Heart right ventricle (tissue), 16 donors: ENCODE data around the gene NOD1. TPM values are rescaled to one million over a fixed set of nuclear protein-coding genes. Genes with fewer than 3 reads are reported as not detected.

Experiments
- ATAC-seq, 8 donors: fragments of 200-7000 bp; cut with Tn5 transposase; one replicate each; pipeline ENCODE4 v1.9.1; 2020; ENCODE audit warnings: mild to moderate bottlenecking in 8 of 8, moderate library complexity in 8 of 8, moderate number of reproducible peaks in 1 of 8
- DNase-seq, 2 donors: peaks; one replicate each; pipeline ENCODE4 v3.0.0-alpha.2; 2020
- H3K27ac ChIP-seq, 10 donors: fragments of 200-600 bp; sonication (generic) in 2 of 10; one replicate each; pipeline versions ENCODE4 v1.5.0 to v1.8.0; 2020 to 2022; ENCODE audit warnings: mild to moderate bottlenecking in 3 of 10
- H3K27me3 ChIP-seq, 7 donors: fragments of 200-600 bp; one replicate each; pipeline ENCODE4 v1.8.0; 2021 to 2022; ENCODE audit warnings: mild to moderate bottlenecking in 2 of 7
- H3K36me3 ChIP-seq, 9 donors: fragments of 200-600 bp; sonication (generic) in 1 of 9; one replicate each; pipeline versions ENCODE4 v1.5.0 to v1.8.0; 2020 to 2022; ENCODE audit warnings: mild to moderate bottlenecking in 2 of 9
- H3K4me1 ChIP-seq, 9 donors: fragments of 200-600 bp; sonication (generic) in 1 of 9; one replicate each; pipeline versions ENCODE4 v1.5.0 to v1.8.0; 2020 to 2022; ENCODE audit warnings: mild to moderate bottlenecking in 4 of 9
- H3K4me3 ChIP-seq, 10 donors: fragments of 200-600 bp; sonication (generic) in 2 of 10; one replicate each; pipeline versions ENCODE4 v1.5.0 to v1.8.0; 2020 to 2022; ENCODE audit warnings: mild to moderate bottlenecking in 7 of 10, moderate library complexity in 2 of 10
- H3K9me3 ChIP-seq, 11 donors: fragments of 200-600 bp in 10 of 11; sonication (generic) in 2 of 11; one replicate each; pipeline versions ENCODE4 v1.5.0 to v1.8.0; 2013 to 2022; ENCODE audit warnings: mild to moderate bottlenecking in 2 of 11, control low read depth in 1 of 11, moderate library complexity in 1 of 11
- WGBS, 2 donors: extraction: QIAGEN DNeasy Blood & Tissue Kit; methylation state at CpG; one replicate each; pipeline ENCODE4 v1.1.7; 2013; ENCODE audit warnings: inconsistent platforms in 1 of 2; 5-methylcytosine and 5-hydroxymethylcytosine counted together
- intact Hi-C, 10 donors: fragments of 100-400 bp; cut with DNase I; formaldehyde crosslinking; loops; one replicate each; pipeline versions ENCODE4 v1.11.1 to v1.14.2; 2022
- polyA plus RNA-seq, 2 donors: library from polyadenylated mRNA; stranded (reverse); fragments of 200-250 nt; gene quantifications; one replicate each; pipeline ENCODE4 v1.2.3, GENCODE V29; 2013
- total RNA-seq, 10 donors: library from RNA; stranded (reverse); fragmentation: NEBNext Ultra II Directional in 3 of 10; extraction: Animal tissue kit (Norgen Biotek cat#: 25700) in 3 of 10; gene quantifications; one replicate each; pipeline versions ENCODE4 v1.2.1 to v1.2.4, GENCODE V29; 2021 to 2023
- TF ChIP-seq, protein P1 (sequence below), 9 donors: fragments of 200-600 bp; sonication (generic) in 2 of 9; IDR thresholded peaks; one replicate each; pipeline versions ENCODE4 v1.5.0 to v1.8.0; 2021 to 2022; ENCODE audit warnings: antibody characterized with exemption in 9 of 9, mild to moderate bottlenecking in 5 of 9, moderate library complexity in 1 of 9
- donor health status: Arrhythmogenic right ventricular cardiomyopathy.
- donor health status: ischemic (EF 13 %, LVEDD 7.1; RV severe dilation, severe dysfunction).
- donor health status: healthy with polysubstance abuse.
- donor health status: DM: no; HTN: yes; CAD: no.
- donor health status: DM: no; HTN: no; CAD: no.
- donor health status: ischemic (EF 25% LVEDD 6.9; RV normal size, moderate dysfunction).
- donor health status: ischemic (EF 25% LVEDD 5.7; RV mildly dilated, moderate dysfunction).
- donor health status: healthy.
- donor health status: DM: yes; HTN: yes; CAD: no.
- donor health status: Ischemic cardiomyopathy.
- donor health status: ischemic (EF 35%, LVEDD 5.7; RV mildly dilated, moderate dysfunction).
- donor health status: nonischemic (EF 11% LVEDD 7.7; RV severe dilation, severe dysfunction).
- donor health status: DM: yes; HTN: yes; CAD: no.
- donor health status: PGD.
- donor health status: ischemic (EF 29% LVEDD 5.4; RV normal size, mild dysfunction).
- donor health status: nonischemic (EF 23%, LVEDD 6.1; RV moderate dilation, normal function).

NOD1 gene
- total and polyA plus RNA-seq, 12 donors: 6.3 to 19.1 (median 8.6) TPM

- DNase-seq (no peak), ATAC-seq (no peak)
- no peaks in the 10 kb centered on the region for H3K27me3 ChIP-seq
- WGBS, 2 donors: 77 to 78% methylated on average over 7 of the region's 7 CpGs
- no peaks in the 10 kb centered on the region for H3K36me3 ChIP-seq
- intact Hi-C loops: no loop called here
- H3K9me3 ChIP-seq: no peaks in the 10 kb centered on the region
- H3K27ac ChIP-seq: no peak overlapping the region
- TF ChIP-seq, protein P1, sequence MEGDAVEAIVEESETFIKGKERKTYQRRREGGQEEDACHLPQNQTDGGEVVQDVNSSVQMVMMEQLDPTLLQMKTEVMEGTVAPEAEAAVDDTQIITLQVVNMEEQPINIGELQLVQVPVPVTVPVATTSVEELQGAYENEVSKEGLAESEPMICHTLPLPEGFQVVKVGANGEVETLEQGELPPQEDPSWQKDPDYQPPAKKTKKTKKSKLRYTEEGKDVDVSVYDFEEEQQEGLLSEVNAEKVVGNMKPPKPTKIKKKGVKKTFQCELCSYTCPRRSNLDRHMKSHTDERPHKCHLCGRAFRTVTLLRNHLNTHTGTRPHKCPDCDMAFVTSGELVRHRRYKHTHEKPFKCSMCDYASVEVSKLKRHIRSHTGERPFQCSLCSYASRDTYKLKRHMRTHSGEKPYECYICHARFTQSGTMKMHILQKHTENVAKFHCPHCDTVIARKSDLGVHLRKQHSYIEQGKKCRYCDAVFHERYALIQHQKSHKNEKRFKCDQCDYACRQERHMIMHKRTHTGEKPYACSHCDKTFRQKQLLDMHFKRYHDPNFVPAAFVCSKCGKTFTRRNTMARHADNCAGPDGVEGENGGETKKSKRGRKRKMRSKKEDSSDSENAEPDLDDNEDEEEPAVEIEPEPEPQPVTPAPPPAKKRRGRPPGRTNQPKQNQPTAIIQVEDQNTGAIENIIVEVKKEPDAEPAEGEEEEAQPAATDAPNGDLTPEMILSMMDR (IDR thresholded peaks at IDR 0.05): peak in 5 of 9 donors; percentile 11 to 39 (median 35)
- H3K4me3 ChIP-seq: no peak overlapping the region
- H3K4me1 ChIP-seq: no peaks in the 10 kb centered on the region
Measured at GRCh38 chr7:30396389-30396788, 82.2 kb downstream of the NOD1 start.

DNA sequence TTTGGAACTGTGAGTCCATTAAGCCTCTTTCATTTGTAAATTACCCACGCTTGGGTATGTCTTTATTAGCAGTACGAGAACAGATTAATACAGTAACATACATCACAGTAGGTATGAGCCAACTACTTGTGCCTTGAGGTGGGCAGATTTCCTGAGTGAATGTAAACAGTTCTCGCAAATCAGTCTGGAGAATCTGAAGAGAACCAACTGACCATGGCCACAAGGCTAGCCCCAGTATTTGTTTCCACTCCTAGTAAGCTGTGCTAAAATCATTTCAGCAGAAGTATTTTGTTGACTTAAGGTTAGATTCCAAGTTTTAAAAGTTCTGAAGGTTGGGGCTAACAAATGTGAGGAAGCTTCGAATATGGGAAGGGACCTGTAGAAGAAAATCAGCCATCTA, 82.9 kb downstream of the NOD1 start:
- H3K9me3 ChIP-seq: no peaks in the 10 kb centered on the region
- 97 to 99% methylated on average over 4 of the region's 4 CpGs for WGBS, 2 donors
- H3K4me3 ChIP-seq: no peak overlapping the region
- intact Hi-C loops: no loop called here
- no peaks in the 10 kb centered on the region for H3K27me3 ChIP-seq
- ATAC-seq: no peak
- no peaks in the 10 kb centered on the region for H3K36me3 ChIP-seq
- TF ChIP-seq, protein P1 (IDR thresholded peaks at IDR 0.05): no peak
- no peak for DNase-seq
- no peak overlapping the region for H3K27ac ChIP-seq
- no peaks in the 10 kb centered on the region for H3K4me1 ChIP-seq

DNA sequence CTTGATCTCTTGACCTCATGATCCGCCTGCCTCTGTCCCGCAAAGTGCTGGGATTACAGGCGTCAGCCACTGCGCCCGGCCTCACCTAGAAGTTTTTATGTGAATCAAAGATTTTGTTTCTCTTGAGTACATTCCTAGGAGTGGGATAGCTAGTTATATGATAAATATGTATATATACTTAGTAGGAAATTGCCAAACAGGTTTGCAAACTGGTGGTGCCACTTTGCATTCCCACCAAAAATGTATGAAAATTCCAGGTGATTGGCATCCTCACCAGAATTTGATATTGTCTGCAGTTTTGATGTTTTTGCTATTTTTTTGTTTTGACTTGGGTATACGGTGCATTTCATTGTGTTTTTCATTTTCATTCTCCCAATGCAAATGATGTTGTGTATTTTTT, 86.8 kb downstream of the NOD1 start:
- WGBS, 2 donors: 96 to 98% methylated on average over 6 of the region's 6 CpGs
- intact Hi-C loops: no loop called here
- Histone ChIP-seq H3K36me3 (no peaks in the 10 kb centered on the region), H3K4me1 (peaks cover 0 to 13% (median 0%) of the 10 kb centered on the region in 9 donors), H3K9me3 (no peaks in the 10 kb centered on the region), H3K4me3 (no peak overlapping the region), H3K27me3 (no peaks in the 10 kb centered on the region), H3K27ac (no peak overlapping the region)
- TF ChIP-seq, protein P1 (IDR thresholded peaks at IDR 0.05): no peak
- ATAC-seq (no peak), DNase-seq (no peak)

- Histone ChIP-seq H3K27ac (peak overlapping the region in 1 of 10 donors; percentile 17), H3K36me3 (no peaks in the 10 kb centered on the region), H3K4me3 (no peak overlapping the region), H3K9me3 (no peaks in the 10 kb centered on the region), H3K4me1 (peaks cover 0 to 13% (median 0%) of the 10 kb centered on the region in 9 donors), H3K27me3 (no peaks in the 10 kb centered on the region)
- WGBS, 2 donors: 83 to 89% methylated on average over 8 of the region's 8 CpGs
- TF ChIP-seq, protein P1 (IDR thresholded peaks at IDR 0.05): no peak
- DNase-seq: no peak
- no peak for ATAC-seq
- intact Hi-C loops: no loop called here
Measured at GRCh38 chr7:30390736-30391636, 87.6 kb downstream of the NOD1 start.
